SIG-M5 (cell line): ENCODE results near the gene ZNF438.

Source experiments
- DNase-seq: peaks from one replicate; lab custom pipeline; 2025; lab: John Stamatoyannopoulos, UW

The ZNF438 gene

DNA sequence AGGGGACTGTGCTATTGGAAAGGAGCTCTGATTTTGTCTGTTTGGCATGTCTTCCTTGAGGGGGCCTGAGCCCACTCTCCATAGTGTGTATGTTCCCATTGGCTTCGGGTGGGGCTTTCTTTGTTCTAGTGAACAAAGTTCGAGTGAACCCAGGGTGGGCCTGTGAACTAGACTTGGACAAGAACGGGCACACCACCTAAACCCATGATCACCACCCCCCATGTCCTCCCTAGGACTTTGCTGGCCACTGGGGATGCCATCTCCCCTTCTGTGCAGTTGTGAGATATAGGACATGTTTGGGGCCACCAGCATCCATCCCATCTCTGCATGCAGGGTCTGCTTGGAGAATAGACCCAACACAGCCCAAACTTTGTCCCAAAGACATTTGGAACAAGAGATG is 206.6 kb downstream of the ZNF438 start:
- DNase-seq = no peak

DNA sequence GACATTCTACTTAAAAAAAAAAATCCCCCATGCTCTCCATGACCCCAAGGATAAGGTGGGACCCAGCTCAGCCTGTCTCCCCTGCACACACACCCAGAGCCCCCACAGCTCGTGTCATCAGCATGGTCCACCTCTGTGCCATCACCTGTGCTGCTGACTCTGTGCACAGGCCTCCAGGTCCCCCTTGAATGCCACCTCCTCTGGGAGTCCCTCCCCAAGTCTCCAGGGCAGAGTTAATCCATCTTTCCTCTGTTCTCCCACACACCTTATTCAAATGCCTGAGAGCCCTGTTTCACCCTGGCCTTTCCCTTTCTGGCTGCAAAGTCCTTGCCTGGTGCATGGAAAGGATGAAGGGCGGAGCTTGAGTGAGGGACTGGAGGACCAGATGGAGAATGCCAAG is 208.0 kb downstream of the ZNF438 start:
- no peak for DNase-seq

DNA sequence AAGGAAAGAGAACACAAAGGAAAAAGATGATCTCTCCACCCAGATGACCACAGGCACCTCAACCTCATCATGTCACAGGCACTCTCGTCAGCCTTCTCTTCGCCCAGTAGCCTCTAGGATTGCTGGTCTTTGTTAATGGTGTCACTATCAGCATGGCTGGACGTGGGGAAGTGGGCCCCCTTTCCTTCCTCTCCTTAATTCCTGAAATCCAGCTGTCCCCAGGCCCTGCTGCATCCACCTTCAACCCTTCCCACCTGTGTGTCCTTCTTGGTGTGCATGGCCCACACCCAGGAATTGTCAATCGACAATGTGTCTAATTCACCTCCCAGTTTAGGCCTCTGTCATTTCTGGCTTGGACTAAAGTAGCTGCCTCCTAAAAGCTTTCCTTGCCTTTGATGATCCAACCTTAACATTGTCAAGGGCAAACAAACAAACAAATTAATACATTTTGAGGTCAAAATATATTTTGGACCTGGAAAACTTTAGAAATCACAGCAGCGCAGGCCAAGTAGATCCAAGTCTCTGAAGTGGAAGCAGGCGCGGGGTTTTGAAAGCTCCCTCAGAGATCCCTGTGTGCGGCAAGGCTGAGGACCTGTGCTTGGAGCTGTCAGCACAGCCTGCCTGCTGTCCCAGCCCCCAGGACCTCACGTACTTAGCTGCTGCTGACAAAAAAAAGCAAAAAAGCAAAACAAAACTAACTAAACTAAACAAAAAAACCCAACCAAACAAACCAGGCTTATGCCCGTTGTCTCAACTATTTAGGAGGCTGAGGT is 208.8 kb downstream of the ZNF438 start:
- no peak for DNase-seq

DNA sequence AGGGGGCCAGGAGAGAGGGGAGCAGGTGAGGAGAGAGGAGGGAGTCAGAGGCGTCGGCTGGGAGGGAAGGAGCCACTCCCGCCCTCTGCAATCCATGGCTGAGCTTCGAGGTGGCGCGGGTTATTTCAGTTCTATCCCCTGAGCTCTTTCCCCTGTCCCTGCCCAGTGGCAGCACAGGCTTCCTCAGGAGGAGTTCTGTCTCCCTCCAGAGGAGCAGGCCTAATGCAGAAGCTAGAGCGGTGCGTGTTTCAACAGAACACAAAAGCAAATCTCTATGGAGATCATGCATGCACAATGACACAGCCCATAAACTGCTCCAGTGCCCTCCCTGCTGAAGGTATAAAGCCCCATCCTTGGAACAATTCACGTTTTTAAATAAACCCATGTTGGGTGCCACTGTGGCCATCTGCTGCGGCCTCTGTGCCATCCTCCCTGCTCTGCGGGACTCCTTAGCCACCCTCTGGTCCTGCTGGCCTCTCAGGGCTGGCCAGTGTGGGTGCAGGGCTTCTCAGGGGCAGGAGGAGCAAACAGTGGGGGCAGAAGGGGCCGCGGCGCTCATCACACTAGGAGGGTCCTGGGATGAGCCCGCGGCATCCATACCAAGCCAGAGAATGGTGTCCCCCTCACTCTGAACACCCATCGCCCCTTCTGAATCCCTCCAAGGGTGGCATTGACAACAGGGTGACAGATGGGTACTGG is 209.5 kb downstream of the ZNF438 start:
- no peak for DNase-seq

DNA sequence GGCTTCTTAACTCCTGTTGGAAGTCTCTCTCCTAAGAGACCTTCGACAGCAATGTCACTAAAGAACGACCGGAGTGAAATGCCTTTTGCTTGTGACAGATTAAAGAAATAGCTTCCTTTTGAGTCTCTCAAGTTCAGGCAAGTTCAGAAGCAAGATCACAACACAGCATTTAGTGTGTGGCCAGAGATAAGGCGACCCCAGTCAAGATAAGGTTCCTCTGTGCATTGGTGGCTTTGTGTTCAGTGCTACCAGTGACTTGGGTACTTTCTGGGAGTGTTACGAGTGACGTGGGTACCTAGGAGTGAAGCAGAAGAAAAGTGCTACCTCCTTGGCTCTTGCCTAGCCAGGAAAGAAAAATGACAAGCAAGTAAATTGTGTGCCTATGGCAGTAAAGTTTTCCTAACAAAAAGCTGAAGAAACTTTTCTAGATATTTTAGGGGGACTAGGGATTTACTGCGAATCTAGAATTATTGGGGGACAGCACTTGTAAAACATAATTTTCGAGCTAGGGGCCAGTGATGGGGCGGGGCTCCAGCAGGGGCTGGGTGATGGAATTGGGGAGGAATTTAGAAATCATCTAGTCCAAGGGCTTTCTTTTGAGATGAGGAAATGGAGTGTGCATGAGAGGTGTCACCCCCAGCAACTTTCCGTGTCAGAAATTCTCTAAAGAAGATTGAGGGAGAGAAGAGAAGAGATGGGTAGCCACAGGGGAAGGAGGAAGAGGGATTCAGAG is 210.2 kb downstream of the ZNF438 start:
- DNase-seq = no peak

DNA sequence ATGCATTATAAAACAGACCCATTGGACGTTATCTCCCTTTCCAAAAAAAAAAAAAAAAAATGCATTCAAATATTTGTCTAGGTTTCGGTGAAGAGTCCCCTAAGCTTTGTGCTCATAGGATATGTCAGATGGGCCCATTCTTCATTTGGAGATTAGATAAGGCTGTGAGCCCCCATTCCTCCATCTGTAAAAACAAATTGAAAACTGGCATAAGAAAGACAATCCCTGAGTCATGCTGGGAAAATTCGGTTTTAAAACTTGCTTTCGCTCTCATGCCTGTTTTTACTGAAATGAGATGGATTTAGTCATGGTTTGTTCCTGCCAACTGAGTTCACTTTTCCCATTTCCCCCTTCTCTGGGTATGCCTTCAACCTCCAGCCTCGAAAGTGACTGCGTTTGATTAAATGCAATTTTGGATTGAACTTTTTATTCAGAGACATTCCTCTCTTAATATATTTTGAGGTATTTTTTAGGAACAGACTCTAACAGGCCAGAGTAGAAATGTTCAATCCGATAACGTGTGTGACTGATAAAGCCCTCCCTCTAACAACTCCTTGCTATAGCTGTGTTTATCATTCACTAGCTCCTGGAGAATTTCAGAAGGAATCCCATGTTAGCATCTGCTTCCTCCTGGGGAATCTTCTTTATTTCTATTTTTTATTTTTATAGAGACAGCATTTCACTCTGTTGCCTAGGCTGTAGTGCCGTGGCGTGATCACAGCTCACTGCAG is 211.2 kb downstream of the ZNF438 start:
- no peak for DNase-seq

DNA sequence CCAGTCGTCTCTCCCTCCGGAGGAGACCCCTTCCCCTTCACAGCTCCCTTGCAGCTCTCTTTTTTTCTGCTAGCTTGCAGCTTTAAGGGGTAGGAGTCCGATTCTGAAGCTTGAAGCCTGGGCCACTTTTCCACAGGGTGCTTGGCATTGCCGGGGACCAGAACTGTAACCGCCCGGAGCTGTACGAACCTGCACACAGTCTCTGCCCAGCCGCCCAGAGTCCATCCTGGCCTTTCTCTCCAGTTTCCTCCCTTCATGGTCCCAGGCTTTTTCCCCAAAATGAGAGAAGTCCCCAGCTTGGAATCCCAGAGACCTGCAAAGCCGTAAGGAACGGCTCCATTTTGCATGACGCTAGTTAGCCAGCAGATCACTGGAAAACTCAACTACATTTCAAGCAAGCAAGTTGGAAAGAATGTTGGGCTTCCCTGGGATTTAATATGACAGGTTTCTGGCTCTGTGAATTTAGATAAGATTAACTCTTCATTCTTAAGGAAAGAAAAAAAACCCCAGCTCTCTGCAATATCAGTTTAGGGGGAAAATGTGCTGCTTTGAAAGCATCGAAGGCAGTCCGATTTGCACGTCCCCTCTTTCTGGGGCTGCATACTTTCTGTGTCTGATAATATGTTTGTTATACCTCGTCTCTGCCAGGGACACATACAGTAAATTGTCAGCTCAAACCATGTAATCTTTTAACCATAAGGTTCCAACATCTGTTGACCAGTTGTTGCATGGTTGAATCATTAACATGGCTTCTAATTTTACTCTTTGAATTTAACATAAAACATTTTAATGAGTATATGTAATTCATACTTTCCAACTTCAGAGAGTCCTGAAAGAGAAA is 212.1 kb downstream of the ZNF438 start:
- no peak for DNase-seq

DNA sequence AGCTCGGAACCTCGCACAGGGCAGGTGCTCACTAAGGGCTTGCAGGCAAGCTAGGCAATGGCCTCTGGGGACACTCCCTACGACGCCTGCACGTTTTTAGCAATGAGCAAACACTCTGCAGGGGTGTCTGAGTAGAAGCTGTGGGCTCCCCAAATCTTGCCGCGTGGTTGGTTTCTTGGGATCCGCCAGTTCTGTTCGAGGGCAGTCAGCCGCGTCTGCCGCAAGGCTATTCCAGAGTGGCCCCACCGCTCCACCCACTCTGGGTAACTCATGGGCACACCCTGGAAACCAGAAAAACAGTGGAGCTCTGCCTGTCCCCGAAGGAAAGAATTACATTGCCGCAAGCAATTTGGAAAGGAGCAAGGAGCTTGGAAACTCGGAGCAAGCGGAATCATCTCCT is 212.8 kb downstream of the ZNF438 start:
- no peak for DNase-seq

DNA sequence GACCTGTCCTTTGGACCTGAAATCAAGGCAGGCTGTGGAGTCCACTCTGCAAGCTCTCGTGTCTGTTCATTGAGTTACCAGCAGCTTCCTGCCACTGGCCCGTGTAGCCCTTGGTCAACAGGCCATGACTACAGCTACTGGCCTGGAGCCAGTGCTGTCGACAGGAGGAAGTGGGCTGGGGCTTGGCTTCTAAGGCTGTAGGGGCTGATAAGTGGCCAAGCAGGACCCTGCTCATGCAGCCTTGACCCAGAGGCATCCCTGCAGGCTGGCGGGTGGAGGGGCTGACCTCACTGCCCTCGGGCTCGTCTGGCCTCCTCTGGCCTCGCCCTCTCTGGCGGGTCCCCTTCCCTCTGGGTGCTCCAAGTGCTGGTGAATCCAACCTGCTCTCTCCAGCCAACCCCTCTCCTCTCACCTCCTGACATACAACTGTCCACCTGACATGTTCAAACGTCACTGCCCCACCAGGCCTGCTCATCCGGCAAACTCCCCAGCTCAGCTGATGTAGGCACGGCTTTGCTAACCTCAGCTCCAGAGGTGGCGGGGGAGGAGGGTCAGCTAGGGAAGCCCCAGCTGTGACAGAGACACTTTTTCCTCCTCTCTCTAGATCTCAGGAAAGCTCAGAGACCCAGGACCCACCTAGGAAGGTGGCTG is 213.5 kb downstream of the ZNF438 start:
- no peak for DNase-seq

DNA sequence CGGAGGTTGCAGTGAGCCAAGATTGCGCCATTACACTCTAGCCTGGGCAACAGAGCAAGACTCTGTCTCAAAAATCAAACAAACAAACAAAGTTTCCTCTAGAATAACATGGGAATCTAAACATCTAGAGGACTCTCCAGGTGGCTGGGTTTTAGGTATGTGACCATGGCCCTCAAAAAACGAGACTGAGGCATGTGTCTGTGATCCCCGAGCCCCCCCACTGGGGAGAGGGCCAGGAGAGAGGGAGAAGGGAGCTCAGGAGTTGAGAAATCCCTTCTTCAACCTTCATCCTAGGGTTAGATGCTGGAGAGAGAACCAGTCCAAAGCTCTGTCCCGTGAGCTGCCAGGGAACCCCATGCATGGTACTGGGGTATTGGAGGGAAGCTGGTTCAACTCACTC is 214.1 kb downstream of the ZNF438 start:
- DNase-seq = no peak

DNA sequence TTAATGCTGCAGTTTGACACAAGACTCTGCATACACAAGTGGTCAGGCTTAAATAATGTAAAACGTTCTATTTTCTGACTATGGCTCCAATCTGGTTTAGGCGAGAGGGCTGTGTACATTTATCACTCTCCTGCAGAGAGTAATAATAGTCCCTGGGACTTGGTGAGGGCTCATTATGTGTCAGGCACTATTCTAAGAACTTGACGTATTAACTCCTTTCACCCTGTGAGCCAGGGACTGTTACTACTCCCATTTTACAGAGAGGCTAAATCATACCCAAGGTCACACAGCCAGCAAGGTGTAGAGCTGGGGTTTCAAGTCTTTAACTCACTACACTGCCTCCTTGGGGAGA is 214.9 kb downstream of the ZNF438 start:
- no peak for DNase-seq

DNA sequence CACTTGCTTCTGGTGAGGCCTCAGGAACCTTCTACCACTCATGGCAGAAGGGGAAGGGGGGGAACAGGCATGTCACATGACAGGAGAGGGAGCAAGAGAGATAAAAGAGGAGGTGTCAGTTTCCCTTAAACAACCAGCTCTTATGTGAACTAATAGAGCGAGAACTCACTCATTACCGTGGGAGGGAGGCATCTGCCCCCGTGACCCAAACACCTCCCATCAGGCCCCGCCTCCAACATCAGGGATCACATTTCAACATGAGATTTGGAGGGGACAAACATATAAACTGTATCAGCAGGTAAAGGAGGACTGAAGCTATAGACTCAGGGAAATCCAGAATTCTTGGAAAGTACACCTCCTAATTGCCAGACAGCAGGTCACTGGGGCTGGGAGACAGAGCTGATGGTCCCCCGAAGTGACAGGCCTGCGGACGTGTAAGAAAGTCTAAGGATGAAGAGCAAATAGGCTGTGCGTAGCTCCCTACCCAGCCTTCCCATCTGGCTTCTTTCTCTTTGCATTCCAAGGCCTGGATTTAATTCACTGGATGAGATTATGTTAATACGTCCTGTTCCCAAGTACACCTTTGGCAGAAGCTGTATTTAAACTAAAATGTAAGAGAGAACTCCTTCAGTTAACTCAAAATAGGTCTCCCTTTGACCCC is 215.4 kb downstream of the ZNF438 start:
- DNase-seq = no peak

DNA sequence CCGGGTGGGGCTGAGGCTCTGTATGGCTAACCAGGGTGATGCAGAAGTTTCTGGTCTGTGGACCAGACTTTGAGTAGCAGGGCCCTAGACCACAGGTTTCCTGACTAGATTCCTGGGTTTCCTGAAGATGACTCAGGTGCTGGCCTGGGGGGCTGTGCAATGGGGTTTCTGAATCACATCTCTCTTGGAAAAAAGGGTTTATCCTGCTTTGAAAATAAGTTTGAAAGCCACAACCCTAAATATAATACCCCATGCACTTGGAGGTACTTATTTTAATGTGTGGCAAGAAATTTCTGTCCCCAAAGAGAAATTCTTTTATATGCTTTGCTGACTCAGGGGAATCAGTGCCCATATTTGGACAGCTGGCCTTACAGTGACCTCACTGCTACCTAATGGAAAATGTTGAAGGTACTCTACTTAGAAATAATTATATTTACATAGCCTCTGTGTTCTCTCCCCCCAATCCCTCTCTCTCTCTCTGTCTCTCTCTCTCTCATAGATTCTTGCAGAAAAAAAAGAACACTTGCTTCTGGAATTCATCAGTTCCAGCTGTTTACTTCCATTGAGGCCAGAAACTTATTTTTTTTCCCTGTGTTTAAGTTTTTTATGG is 217.7 kb downstream of the ZNF438 start:
- DNase-seq = no peak

DNA sequence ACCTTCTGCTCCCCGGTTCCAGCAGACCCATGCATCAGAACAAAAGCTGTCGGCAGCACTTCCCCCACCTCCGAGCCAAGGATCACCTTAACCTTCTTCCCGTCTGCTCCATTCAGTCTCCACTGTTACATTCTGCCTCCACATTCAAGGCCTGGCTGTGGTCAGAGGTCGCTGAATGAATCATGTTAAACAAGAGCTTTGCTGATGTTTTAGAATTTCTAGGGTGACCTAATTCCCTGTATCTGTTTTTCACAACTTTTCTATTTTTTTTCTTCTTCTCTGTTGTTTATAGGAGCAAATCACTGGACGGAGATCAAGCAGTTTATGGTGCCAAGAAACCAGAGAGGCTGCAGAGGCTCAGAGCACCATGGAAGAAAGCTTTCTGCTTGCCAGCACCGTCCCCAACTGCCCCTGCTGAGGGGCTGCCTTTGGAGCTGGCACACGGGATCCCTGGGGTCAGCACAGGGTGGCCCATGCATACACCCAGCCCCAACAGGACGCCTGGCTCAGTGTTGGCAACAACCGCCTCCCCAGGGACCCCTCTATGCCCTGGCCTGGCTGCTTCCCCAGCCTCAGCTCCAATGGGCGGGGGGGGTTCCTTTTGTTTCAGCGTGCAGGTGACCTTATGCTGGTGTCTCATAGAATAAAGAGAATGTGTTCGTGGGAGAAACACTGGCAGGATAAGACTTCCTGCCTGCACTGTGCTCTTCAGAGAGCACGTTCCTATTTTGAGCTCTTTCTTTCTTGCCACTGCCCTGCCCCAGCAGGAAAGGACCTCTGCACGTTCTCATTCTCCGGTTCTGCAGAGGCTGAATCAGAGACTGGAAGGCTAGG is 219.4 kb downstream of the ZNF438 start:
- no peak for DNase-seq

DNA sequence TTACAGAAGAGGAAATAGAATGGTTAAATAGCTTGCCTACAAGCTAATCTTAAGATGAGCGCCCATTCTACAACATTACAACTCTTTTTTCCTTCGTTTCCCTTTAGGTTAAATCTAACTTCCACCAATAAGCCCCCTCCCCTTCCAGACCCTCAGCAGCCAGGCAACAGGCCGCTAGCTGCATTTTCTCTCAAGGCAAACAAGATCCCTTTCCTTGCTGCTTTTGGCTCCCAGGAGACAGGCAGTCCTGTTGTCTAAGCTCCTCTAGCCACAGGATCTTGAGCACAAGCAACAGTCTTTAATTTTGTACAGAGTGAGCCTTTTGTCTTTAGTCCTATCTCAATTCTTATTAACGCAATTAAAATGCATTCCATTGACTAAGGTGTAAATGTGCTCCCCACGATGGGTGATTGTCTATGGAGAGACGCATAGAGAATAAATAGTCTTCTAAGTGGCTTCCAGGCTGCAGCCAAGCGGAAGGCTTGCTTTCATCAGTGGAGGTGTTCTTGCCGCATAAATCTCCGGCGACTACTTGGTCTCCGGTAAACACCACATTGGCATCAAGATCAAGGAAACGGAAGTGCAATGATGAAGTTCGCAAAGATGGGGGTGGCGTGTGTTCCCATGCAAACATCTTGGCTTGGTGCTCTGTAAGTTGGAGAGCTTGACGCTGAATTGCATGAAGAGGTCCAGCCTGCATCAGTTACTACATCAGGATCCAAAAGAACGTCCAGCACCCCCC is 220.2 kb downstream of the ZNF438 start:
- no peak for DNase-seq

DNA sequence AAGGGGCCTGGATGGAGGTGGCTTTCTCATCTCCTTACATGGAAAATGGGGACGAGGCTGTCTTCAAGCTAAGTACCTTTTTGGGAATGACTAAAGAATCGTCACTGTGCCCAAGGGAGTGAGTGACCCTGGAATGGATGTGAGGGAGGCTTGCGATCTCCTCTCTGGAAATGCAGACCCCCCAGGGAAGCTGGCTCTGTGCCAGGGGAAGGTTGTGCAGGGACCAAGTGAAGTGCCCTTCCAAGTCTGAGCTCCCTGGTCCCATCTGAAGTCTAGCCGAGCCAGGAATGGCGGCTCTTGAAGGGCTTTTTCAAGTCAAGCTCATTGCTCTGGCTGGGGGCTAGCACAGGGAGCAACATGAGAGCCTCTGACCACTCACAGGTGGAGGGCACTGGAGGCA is 221.2 kb downstream of the ZNF438 start:
- DNase-seq = no peak

DNA sequence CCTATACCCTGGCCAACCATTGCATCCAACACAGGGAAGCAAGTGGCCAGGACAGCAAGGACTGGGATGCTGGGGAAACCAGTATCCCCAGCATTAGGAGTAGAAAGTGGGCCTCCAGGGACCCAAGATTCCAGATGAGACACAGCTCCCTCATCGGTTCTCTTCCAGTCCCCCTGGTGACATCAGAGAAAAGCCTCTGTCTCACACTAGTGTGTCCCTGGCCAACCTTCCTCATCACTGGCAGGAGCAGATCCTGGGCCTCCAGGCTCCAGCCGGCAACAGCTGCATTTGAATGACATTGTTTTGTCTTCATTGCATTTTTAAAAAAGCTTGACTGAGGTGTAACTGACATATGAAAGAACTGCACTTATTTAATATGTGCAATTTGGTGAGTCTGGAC is 224.8 kb downstream of the ZNF438 start:
- no peak for DNase-seq

DNA sequence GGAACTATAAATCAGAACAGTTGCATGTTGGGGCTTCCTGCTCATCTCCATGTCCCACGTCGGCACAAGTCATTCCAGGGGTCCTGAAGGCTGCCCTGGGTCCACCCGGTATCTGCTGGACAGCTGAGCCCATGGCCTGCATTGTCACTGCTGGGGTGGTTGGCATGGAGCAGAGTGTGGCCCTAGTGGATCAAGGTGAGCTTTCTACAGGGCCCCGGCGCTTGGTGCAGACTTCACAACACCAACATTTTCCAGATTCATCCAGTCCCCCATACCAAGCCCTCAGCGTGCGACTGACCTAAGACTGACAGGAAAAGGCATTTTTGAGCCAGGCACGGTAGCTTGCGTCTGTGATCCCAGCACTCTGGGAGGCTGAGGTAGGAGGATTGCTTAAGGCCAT is 226.6 kb downstream of the ZNF438 start:
- DNase-seq = no peak
